Mononuclear cell (primary cell): ENCODE data around the gene MAPK13. TPM values are rescaled to one million over a fixed set of nuclear protein-coding genes. Genes with fewer than 3 reads are reported as not detected.

Experiments used
- H3K27me3 ChIP-seq: 2 replicates; pipeline ENCODE4 v1.6.0; 2011; ENCODE audit warnings: low read length, control low read depth; ENCODE audit not compliant: insufficient read depth
- H3K4me1 ChIP-seq: 2 replicates; pipeline ENCODE4 v1.5.1; 2011; ENCODE audit warnings: mild to moderate bottlenecking, low read length, control low read depth; ENCODE audit not compliant: insufficient read depth
- H3K4me3 ChIP-seq: 2 replicates; pipeline ENCODE4 v1.5.1; 2011; ENCODE audit warnings: mild to moderate bottlenecking, low read length, moderate library complexity
- H3K9me3 ChIP-seq: 2 replicates; pipeline ENCODE4 v1.5.1; 2011; ENCODE audit warnings: low read depth, mild to moderate bottlenecking, control low read depth, low read length
- total RNA-seq: library from RNA; depleted of rRNA; stranded (reverse); fragments of >200 nt; gene quantifications from one replicate; pipeline ENCODE4 v1.2.3, GENCODE V29; 2012

Gene MAPK13
- total RNA-seq, 1 donor: 16.9 TPM

- H3K4me1 ChIP-seq: peaks cover 68% of the 10 kb centered on the region
- H3K9me3 ChIP-seq: no peaks in the 10 kb centered on the region
- peak overlapping the region; percentile 42 for H3K4me3 ChIP-seq
- H3K27me3 ChIP-seq: no peaks in the 10 kb centered on the region
Measured at GRCh38 chr6:36130667-36131510, 576 bp downstream of the MAPK13 start.

DNA sequence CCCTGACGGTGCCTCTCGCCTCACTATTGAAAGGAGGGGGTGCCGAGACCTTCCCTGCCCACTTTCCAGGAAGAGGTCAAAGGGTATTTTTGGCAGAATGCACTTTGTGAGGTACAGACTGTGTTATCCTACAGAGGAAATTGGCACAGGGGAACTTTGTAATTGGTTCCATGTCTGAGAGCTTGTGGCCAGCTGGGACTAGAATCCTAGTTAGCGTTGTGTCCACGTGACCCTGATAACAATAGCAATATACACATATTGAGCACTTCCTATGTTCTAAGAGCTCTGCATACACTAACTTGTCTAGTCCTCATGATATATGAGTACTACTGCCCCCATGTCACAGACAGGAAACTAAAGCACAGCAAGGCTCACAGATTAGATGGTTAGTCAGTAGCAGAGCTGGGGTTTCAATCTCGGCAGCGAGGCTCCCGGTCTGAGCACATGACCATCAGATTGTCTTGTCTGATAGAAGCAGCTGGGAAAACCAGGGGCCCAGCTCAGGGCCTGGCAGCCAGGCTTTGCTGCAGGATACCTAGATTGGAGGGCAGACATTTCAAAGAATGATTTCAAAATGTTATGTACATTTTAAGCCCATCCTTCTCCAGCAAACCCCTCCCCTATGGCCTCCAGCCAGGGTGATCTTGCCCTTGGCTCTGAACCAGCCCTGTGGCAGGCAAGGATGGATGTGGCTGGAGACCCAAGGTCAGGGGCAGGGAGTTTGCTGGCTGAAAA lies 1.4 kb downstream of the MAPK13 start:
- peak overlapping the region; percentile 42 for H3K4me3 ChIP-seq
- no peaks in the 10 kb centered on the region for H3K27me3 ChIP-seq
- no peaks in the 10 kb centered on the region for H3K9me3 ChIP-seq
- H3K4me1 ChIP-seq: peaks cover 60% of the 10 kb centered on the region

GRCh38 chr6:36132246-36132895 lies 2.1 kb downstream of the MAPK13 start:
- H3K4me3 ChIP-seq: no peak overlapping the region
- H3K4me1 ChIP-seq: peaks cover 54% of the 10 kb centered on the region
- H3K27me3 ChIP-seq: no peaks in the 10 kb centered on the region
- H3K9me3 ChIP-seq: no peaks in the 10 kb centered on the region

DNA sequence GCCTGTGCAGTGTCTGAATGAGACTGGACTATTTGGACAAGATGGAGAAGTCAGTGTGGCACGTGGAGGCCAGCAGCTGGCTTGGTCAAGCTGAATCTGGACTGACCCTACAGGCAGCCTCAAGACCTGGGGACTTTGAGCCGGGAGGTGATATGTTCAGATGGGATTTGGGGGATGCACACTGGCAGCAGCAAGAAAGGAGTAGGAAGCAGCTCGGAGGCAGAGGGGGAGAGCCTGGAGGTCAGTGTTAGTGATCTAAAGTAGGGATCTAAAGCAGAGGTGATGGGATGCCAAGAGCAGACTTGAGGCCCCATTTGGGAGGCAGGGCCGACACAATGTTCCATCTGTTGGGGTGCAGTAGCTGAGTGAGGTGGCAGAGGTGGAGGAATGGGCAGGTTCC lies 2.8 kb downstream of the MAPK13 start:
- Histone ChIP-seq H3K4me1 (peaks cover 46% of the 10 kb centered on the region), H3K4me3 (no peak overlapping the region), H3K9me3 (no peaks in the 10 kb centered on the region), H3K27me3 (no peaks in the 10 kb centered on the region)

DNA sequence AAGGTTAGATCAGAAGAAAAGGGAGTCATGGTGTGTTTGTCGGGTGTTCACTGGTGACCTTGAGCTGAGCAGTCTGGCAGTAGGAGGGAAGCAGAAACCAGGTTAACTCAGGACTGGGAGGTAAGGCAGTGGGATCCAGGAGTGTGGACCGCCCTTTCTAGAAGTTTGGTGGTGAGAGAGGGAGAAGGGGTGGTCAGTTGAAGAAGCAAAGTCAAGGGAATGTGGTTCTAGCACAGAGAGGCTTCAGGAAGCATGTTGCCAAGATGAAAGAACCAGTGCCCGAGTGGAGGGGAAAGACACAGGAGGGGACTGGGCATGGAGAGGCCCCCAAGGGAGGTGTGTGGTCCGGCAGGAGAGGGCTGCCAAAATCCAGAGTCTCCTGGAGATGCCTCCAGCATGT lies 3.6 kb downstream of the MAPK13 start:
- Histone ChIP-seq H3K9me3 (no peaks in the 10 kb centered on the region), H3K4me3 (no peak overlapping the region), H3K4me1 (peaks cover 38% of the 10 kb centered on the region), H3K27me3 (no peaks in the 10 kb centered on the region)

DNA sequence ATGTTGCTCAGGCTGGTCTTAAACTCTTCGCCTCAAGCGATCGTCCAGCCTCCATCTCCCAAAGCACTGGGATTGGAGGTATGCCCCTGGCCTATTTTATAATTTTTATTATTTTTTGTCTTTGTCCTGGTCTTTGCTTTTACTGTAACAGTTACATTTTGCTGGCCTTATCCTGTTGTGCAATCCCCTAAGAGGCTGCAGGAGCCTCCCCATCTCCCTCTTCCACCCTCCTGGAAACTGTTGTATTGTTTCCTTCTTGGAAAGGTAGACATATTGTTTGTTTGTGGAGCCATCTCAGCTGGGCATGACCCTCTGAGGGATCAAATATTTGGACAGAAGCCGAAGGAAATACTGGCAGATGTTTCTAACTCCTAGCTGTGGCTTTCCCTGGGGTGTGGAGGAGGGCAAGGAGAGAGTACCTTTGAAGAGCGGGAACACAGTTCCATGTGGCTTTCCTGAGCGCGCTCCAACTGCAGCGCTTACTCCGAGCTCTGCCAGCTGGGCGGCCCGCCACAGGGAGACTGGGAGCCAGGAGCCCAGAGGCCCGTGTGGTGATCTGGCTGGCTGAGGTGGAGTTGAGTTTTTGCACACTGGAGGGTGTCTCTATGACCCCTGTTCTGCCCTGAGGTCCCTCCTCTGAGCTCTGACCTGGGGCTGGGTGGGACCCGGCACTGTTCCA lies 4.9 kb downstream of the MAPK13 start:
- no peaks in the 10 kb centered on the region for H3K27me3 ChIP-seq
- peaks cover 34% of the 10 kb centered on the region for H3K4me1 ChIP-seq
- H3K4me3 ChIP-seq: no peak overlapping the region
- no peaks in the 10 kb centered on the region for H3K9me3 ChIP-seq

- H3K27me3 ChIP-seq: no peaks in the 10 kb centered on the region
- peaks cover 39% of the 10 kb centered on the region for H3K4me1 ChIP-seq
- H3K9me3 ChIP-seq: no peaks in the 10 kb centered on the region
- no peak overlapping the region for H3K4me3 ChIP-seq
Measured at GRCh38 chr6:36136034-36136433, 5.7 kb downstream of the MAPK13 start.

GRCh38 chr6:36136551-36136950 lies 6.2 kb downstream of the MAPK13 start:
- Histone ChIP-seq H3K9me3 (no peaks in the 10 kb centered on the region), H3K27me3 (no peaks in the 10 kb centered on the region), H3K4me3 (no peak overlapping the region), H3K4me1 (peaks cover 38% of the 10 kb centered on the region)

GRCh38 chr6:36138667-36139066 lies 8.4 kb downstream of the MAPK13 start:
- H3K9me3 ChIP-seq: no peaks in the 10 kb centered on the region
- no peaks in the 10 kb centered on the region for H3K27me3 ChIP-seq
- peaks cover 43% of the 10 kb centered on the region for H3K4me1 ChIP-seq
- H3K4me3 ChIP-seq: no peak overlapping the region

DNA sequence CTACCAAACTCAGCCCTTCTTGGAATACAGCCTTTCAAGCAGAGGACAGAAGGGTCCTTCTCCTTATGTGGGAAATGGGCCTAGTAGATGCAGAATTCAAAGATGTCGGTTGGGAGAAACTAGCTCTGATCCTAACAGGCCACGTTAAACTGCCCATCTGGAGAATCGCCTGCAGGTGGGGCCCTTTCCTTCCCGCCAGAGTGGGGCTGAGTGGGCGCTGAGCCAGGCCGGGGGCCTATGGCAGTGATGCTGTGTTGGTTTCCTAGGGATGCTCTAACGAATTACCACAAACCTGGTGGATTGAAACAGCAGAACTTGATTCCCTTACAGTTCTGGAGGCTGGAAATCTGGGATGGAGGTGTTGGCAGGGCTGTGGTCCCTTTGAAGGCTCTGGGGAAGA lies 9.1 kb downstream of the MAPK13 start:
- Histone ChIP-seq H3K9me3 (no peaks in the 10 kb centered on the region), H3K4me1 (peaks cover 46% of the 10 kb centered on the region), H3K27me3 (no peaks in the 10 kb centered on the region), H3K4me3 (no peak overlapping the region)

- Histone ChIP-seq H3K9me3 (no peaks in the 10 kb centered on the region), H3K27me3 (no peaks in the 10 kb centered on the region), H3K4me1 (peaks cover 41% of the 10 kb centered on the region), H3K4me3 (no peak overlapping the region)
Measured at GRCh38 chr6:36139991-36140710, 9.8 kb downstream of the MAPK13 start.

DNA sequence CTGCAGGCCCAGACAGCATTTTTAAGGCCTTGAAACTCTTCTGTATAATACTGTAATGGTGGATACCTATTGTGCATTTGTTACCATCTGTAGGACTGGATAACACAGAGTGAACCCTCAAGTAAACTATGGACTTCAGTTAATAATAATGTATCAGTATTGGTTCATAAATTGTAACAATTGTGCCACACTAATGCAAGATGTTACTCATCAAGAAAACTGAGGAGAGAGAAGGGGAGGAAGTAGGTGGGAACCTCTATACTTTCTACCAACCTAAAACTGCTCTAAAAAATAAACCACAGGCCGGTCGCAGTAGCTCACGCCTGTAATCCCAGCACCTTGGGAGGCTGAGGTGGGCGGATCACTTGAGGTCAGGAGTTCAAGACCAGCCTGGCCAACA lies 10.8 kb downstream of the MAPK13 start:
- no peak overlapping the region for H3K4me3 ChIP-seq
- peaks cover 49% of the 10 kb centered on the region for H3K4me1 ChIP-seq
- H3K9me3 ChIP-seq: no peaks in the 10 kb centered on the region
- H3K27me3 ChIP-seq: no peaks in the 10 kb centered on the region

DNA sequence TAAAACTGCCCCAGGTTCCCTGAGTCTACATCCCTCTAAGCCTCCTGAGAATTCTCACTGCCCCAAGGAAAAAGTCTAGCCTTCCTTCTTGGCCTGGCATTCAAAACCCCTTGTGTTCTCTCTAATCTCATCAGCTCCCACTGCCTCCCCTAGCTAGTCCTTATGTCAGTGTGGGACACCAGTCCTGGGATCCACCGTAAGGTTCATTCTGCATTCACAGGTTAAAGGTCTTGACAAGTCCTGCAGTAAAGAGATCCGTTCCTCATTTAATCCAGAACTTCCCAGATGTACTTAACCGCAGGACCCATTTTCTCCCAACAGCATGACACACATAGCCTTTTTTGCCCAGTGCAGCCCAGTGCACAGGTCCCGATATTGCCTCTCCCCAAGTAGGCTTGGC lies 11.6 kb downstream of the MAPK13 start:
- H3K4me1 ChIP-seq: peaks cover 58% of the 10 kb centered on the region
- no peaks in the 10 kb centered on the region for H3K9me3 ChIP-seq
- H3K27me3 ChIP-seq: no peaks in the 10 kb centered on the region

More for the DNA sequence above, 11.6 kb downstream of the MAPK13 start:
- no peak overlapping the region for H3K4me3 ChIP-seq
